ENCODE measurements around the gene BAIAP3.
A peak's percentile ranks its signal among the peaks of the same experiment; 100 is the strongest.

BAIAP3 gene

DNA sequence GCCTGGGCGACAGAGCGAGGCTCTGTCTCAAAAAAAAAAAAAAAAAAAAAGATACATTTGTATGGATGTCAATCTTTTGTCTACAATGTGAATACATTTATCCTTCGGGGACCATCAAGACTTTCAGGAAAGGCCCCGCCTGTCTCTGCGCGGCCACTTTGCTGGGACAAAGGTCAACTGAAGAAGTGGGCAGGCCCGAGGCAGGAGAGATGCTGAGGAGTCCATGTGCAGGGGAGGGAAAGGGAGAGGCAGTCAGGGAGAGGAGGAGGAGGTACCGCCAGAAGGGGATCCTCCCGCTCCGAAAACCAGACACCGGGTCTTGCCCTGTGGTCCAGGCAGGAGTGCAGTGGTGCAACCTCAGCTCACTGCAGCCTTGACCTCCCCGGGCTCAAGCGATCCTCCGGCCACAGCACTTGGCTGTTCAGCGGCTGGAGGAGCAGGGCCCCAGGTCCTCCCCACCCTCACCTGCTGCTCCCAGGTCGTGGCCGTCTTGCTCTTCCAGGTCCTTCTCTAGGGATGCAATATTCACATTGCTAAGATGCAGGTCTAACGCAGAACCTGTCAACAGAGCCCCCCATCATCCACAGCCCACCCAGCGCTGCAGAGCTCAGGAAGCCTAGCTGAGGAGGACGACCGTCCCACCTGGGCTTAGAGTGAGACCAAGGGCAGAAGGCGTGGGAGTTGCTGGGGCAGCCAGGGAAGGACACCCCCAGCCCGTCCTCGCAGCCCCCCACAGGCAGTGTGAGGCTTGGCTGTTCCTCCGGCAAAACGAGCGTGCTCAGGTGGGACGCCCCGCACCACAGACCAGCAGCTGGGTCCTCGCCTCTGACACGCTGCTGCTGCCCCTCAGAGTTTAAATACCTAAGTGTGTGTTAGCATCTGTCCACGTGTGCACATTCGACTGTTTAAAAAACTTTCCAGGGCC lies 37.9 kb downstream of the BAIAP3 start:
- no peak for DNase-seq

DNA sequence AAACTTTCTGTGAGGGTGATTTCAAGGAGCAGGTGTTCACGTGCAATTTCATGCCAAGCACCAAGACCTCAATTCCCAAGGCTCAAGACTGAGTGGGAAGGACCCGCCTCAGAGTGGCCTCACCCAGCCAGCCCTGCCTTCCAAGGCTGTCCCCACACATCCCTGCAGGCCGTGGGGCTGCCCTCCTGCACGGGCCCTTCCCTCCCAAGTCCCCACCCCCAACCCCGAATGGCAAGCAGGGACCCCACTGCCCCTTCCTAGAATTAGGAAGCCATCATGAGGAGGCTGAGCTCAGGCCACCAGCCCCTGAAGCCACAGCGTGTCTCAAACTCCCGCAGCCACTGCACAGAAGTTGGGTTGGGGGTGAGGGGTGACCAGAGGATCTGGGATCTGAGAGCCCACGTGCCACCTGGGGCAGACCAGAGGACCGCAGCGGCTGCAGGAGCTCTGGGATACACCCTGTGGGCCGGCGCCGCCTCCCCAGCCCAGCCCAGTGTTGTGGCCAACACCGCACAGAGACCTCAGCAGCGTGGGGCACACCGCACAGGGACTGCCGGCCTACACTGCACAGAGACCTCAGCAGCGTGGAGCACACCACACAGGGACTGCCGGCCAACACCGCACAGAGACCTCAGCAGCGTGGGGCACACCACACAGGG lies 39.0 kb downstream of the BAIAP3 start:
- no peak for DNase-seq

DNA sequence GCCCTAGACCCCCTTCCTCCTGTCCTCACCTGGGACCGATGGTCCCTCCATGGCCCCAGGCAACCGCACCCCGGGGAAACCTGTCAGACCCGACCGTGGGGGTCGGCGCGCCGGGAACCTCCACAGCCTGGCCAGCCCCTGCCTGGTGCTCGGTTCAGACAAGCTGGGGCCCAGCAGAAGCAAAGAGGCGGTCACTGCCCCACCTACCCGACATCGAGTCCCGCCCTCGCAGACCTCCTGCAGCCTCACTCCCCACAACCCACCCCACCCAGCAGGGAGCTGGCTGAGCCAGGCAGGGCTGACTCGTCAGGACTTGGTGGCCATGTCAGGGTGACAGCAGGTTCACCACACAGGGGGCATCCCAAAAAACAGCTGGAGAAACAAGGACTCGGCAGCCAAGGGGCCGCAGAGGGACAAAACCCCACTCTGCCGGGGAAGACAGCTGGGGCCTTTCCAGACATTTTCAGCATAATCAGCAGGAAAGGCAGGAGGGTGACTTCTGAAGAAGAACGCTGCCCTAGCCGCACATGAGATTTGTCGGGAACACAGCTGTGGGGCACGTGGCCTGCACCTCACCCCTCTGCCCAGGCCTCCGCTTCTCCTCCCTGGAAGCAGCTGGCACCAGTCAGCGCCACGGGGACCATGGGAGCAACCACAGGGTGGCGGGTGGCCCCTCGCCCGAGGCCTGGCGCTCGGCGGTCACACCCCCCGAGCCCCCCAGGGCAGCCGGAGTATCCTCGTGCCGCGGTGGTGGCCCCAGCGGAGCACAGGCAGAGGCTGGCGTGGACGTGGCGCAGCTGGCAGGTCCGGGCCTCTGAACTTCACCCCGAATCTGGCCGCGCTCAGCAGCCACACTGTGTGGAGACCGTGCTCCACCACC lies 41.2 kb downstream of the BAIAP3 start:
- DNase-seq: no peak

DNA sequence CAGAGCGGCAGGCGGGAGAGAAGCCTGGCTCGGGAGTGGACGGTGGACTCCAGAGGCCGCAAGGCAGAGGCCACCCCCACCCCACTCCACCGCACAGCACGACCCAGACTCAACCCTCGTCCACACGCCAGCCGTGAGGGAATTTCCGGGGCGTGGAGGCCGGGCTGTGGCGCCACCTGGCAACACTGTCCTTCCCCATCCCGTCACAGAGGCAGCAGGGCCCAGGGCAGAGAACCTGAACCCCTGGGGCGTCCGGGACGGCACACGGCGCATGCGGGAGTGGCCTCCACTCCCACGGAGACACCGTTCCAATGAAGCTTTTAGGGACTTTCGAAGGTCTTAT lies 41.8 kb downstream of the BAIAP3 start:
- no peak for DNase-seq

DNA sequence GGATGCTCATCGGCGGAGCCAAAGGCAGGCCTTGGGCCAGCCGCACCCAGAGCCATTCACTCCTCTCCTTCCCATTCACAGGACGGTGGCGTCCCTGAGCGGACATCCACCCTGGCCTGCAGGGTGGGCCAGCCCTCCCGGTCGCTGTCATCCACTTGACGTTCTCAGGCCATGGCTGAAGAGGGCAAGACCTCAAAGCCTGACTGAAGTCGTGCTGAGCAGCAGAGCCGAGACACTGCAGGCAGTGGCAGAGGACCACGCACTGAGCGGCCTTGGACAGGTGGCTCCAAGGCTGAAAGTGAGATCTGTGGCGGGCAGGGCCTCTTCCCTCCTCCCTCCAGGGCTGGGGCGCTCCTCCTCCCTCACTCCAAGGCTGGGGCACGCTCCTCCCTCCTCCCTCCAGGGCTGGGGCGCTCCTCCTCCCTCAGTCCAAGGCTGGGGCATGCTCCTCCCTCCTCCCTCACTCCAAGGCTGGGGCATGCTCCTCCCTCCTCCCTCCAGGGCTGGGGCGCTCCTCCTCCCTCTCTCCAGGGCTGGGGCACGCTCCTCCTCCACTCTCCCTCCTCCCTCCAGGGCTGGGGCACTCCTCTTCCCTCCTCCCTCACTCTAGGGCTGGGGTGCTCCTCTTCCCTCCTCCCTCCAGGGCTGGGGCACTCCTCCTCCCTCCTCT lies 42.4 kb downstream of the BAIAP3 start:
- no peak for DNase-seq

DNA sequence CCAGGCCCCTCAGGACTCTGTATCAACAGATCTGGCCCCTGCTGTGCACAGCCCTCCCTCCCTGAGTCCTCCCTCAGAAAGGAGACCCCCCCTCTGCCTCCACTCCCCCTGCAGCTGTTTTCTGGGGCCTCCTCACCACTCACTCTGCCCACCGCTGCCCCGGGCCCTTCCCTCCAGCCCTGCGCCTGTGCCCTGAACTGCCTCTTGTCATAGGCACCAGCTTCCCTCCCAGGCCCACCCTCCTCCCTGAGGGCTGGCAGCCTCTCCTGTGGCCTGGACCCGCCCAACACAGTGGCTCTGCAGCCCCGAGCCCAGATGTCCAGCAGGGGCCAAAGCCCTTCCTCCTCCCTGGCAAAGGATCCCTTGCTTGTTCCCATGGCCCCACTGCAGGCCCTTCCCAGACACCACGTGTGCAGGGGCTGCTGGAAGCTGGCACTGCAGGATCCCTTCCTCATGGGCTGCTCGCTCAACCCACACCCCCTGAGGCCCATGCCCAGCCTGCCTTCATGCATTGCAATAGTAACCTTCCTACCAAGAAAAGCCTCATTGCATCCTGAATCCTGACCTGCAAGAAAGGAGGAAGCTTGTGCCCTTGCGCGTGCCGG lies 44.1 kb downstream of the BAIAP3 start:
- no peak for DNase-seq

DNA sequence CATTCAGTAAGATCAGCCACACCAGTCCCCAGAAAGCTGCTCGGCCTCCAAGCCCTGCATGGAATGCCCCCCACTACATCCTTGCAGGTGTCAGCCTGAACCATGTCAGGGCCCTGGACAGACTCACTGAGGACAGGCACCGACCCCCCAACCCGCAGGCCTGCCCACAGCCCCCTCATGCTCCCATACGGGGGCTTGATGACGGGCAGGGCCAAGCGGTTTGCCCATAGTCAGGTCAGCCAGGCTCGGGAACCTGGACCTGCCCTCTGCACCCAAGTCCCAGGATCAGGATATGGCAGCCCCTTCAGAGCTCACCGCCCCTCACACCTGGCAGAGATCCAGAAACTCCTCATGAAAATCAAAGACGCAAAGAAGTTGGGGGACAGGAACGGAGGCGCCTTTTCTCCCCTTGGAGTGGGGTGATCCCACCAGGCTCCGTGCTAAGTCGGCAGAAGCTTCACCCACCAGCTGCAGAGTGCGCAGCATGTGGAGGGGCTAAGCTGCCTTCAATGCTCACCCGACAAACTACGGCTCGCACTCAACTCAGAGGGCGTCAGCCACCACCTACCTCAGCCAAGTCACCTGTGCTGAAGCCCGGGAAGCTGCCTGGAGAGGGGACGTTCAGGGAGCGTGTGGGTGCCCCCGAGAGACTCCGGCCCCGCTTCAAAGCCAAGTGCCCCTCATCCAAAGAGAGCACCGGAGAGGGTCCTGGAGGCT lies 44.8 kb downstream of the BAIAP3 start:
- DNase-seq: no peak

DNA sequence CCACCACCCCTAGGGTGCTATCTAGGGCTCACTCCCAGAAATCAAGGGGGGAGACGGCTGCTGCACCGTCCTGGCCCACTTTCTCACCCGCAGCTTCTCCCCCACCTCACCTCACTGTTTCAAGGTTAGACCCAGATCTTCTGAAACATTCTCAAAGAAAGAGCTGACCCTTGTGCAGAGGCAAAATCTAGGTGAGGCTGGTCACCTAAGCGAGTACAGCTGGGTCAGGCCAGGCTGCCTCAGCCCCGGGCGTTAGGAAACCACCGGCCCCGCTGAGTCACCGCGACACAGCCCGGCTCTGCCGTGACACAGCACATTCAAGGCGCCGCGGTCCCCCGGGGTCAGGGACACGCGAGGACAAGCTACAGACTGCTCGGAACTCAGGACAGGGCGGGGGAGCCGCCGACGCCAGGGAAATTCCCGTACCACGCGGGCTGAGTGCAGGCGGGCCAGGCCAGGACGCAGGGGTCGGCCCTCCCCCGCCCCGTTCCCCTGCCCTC lies 45.4 kb downstream of the BAIAP3 start:
- DNase-seq: peak; percentile 45

DNA sequence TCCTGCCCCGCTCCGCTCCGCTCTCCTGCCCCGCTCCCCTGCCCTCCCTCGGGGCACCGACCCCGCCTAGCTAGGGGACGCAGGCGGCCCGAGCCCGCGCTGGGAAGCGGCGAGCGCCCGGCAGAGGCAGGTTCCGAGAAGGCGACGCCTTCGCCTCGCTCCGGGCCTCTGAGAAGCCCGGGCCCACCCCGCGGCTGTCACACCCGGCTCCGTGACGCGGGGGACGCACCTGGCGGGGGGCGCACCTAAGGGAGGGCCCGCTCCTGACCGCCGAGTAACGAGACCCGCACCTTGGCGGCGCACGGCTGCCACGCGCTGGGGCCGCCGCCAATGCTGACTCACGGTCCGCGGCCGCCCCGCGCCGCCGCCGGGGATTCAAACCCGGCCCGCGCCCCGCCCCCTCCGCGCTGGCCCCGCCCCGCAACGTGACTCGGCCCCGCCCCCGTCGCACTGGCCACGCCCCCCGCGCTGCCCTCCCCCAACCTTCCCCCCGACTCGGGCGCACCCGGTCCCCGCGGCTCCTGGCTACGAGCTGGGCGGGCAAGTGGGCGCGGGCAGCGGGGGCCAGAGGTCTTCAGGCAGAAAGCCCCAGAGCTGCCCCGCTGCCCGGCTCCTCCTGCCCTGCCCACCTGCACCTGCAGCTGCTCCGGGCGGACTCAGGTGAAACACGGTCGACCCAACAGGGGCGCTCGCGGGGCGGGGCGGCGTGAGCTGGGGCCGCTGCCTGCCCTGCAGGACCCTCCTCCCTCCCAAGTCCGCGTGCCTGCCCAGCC lies 46.0 kb downstream of the BAIAP3 start:
- peak; percentile 50 for DNase-seq

DNA sequence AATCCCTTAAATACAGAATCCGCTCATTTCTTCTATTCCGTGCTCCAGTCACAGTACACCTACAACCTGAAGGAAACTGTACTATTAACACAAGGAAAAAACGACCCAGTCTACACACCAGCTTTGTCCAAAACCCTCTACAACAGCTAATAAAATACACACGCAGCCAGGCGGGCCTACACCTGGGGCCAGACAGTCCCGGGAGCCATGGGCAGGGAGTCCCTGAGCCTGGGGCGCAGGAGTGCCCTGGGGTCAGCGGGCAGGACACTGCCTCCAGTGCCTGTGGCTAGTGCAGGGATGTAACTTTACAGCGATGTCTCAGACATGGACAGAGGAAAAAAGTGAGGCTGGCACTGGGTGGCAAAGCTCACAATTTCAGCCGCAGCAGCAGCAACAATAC lies 46.8 kb downstream of the BAIAP3 start:
- no peak for DNase-seq

DNA sequence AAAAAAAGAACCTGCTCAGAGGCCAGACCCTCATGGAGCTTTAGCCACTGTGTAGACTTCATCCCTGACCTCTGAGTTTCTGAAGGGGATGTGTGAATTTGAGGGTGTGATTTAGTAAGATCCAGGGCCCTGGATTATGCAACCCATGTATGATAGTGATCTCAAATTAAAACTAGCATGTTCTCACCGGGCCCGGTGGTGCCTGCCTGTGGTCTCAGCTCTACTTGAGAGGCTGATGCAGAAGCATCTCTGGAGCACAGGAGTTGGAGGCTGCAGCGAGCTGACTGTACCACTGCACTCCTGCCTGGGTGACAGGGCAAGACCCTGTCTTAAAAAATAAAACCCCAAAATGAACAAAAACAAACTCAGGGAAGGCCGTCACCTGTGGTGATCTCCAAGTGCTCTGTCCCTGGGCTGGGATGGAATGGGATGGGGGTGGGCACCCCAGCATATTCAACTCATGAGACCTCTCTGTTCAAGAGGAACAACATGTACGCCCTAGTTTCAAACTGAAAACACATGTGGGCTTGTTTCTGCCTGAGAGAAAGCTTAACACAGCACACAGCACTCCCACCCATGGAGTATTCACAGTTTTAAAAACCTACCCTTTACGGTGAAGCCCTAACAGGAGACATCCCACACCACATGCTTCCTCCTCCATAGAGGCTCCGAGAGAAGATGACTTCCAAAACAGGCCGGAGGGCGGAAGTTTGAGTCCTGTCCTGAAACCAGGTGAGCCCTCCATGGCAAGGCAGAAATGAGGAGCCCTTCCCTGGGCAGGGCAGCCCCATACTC lies 48.4 kb downstream of the BAIAP3 start:
- DNase-seq: no peak

DNA sequence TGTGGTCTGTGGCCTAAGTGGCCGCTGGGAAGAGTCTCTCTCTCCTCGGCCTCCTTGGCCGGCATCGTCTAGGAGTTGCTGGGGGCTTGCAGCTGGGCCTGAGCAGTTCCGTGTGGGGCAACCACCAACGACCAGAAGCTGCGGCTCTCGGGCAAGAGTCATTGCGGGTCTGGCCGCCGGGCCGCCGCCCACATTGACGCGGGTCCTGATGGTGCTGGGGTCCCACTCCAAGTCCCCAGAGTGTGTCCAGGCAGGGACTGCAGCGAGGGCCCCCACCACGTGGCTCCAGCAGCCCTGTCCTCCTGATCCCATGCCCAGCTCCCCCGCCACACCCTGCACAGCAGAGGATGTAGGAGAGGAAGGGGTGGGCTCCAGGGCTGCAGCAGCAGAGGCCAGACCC lies 50.1 kb downstream of the BAIAP3 start:
- DNase-seq: no peak

DNA sequence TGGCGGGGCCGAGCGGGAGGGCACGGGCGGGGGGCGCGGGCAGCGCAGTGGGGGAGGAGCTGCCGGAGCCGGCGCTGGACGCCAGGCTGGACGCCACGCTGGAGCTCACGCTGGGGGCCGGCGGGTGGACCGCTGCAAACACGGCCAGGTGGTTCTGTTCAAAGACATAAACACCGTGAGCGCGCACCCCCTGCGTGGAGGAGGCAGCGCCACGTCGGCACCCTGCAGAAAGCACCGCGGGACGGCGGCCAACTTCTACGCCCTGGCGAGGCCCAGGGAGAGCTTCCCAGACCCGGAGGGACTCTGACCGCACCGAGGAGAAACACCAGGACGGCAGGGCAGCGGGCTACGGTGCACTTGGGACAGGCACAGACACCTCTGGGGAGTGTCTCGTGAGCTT lies 51.8 kb downstream of the BAIAP3 start:
- DNase-seq: no peak

DNA sequence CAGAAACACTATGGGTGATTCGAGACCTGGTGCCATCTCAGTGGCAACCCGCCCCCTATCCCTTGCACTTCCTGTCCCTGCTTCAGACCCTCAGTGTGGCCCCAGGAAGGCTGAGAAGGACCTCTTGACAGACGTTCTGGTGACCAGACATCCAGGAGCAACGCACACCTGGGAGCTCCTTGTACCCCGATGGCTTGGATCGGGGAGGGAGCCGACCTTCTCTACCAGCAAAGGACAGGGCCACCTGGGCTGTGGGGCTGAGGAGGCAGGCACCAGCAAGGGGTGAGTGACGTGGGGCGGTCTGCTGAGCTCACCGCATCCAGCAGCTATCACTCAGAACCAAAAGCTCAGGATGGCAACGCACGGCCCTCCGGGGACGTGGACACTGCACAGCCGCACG lies 53.9 kb downstream of the BAIAP3 start:
- DNase-seq: no peak

DNA sequence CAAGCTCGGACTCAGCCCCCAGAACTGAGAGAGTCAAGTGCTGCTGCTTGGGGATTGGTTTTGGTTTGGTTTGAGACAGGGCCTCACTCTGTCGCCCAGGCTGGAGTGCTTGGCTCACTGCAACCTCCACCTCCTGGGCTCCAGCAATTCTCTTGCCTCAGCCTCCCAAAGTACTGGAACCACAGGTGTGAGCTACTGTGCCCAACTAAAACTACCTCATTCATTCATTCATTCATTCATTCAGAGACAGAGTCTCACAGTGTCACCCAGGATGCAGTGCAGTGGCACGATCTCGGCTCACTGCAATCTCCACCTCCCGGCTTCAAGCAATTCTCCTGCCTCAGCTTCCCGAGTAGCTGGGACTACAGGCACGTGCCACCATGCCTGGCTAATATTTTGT lies 56.3 kb downstream of the BAIAP3 start:
- no peak for DNase-seq

DNA sequence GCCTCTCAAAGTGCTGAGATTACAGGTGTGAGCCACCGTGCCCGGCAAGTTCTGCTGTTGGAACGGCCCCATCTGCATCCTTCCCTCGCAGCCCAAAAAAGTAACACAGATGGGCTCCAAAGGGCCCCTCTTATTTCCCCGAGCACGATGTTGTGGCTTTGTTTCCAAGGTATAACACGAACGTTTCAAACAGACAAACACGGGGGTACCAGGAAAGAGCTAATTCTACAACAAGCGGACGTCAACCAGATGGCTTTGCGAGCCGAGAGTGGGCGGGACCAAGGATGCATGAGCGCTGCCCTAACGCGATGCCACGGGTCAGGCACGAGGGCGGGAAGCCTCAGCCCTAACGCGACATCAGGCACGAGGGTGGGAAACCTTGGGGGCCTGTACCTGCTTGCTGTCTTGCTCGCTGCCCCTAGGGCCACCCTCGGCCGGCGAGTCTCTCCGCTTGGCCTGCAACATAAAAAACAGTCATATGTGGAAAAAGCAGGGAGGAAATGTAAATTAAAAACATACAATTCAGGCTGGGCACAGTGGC lies 56.9 kb downstream of the BAIAP3 start:
- no peak for DNase-seq

DNA sequence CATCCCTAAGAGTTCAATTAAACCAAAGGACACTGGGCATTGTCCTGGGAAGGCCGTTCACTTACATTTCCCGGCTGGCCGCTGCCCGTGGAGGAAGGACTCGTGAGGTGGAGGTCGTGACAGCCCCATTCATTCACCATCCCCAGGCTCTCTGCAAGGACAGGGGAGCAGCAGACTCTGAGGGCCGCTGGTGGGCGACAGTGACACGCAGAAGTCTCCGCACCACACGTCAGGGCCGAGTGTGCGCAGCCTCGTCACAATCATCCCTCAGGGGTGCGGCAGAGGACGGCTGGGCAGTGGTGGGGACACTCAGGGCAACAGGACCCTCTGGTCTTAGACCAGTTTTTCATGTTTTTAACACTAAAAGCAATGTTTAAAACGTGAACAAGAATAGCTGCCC lies 59.4 kb downstream of the BAIAP3 start:
- DNase-seq: no peak

DNA sequence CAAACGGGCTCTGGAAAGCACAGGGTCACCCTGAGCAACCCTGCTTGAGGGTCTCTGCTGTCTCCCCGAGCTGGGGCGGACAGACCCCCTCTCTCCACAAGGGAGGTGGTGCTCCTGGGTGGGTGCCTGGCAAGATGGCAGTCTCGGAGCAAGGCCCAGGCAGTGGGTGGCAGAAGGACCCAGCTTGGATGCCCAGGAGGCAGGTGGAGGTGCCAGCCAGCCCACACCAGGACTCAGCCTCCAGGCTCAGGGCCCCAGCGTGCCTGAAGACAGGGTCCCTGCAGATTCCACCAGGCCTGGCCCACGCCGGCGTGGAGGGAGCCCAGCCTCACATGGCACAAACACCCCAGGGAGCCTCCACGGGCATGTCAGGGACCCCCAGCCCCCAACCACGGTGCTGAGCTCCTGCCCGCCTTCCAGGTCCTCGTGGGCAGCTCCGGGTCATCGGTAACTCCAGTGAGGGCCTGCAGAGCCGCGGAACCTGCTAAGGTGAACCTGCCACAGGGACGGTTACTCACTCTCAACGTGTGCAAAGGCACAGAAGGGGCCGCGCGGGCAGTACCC lies 60.2 kb downstream of the BAIAP3 start:
- no peak for DNase-seq

DNA sequence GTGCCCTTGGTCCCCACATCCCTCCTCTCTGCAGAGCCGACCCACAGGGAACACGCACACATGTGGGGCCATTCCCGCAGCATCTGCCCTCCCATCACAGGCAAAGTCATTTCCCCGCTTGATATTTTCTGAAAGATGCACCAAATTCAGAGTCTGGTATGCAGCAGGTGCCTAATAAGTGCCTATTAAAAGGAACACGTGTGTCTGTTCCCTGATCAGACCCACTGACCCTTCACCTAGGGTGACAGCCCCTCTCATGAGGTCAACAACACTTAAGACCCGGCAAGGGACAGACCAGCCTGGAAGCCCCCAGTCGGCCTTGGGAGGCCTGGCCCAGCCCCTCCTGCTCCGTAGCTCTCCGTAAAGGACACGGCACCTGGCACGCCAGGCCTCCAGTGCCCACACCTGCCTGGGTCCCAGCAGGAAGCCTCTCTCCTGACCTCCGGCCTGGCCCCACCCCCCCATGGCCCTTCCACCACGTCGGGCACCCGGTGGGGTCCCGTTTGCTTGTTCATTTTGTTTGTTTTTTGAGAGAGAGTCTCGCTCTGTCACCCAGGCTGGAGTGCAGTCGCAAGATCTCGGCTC lies 61.0 kb downstream of the BAIAP3 start:
- DNase-seq: no peak
